GM20431 (cell line): Measurements from ENCODE around the gene TUT1.
"Not testable (repeated sequence)": the region's sequence is repeated elsewhere in the genome, so short reads cannot be mapped to it uniquely, and the experiment has no call there.

ENCODE experiments used
- in situ Hi-C: fragments of 300-500 bp; cut with MseI, MboI; formaldehyde crosslinking; loops from one replicate; pipeline ENCODE4 v1.15.0; 2020; ENCODE audit warnings: low sequenced_read_pairs; ENCODE audit not compliant: unreplicated experiment

Gene TUT1

GRCh38 chr11:62580959-62581715 is 10.2 kb downstream of the TUT1 start:
- in situ Hi-C loops: no loop called here

GRCh38 chr11:62579252-62579651 is 12.1 kb downstream of the TUT1 start:
- in situ Hi-C loops: no loop called here

GRCh38 chr11:62578541-62578940 is 12.8 kb downstream of the TUT1 start:
- in situ Hi-C loops: no loop called here

GRCh38 chr11:62577046-62577714 is 14.1 kb downstream of the TUT1 start:
- in situ Hi-C loops: no loop called here

- in situ Hi-C loops: no loop called here
Measured at GRCh38 chr11:62575837-62576236, 15.5 kb downstream of the TUT1 start.

- in situ Hi-C loops: no loop called here
Measured at GRCh38 chr11:62575156-62575555, 16.2 kb downstream of the TUT1 start.

- in situ Hi-C loops: no loop called here
Measured at GRCh38 chr11:62574363-62575071, 16.8 kb downstream of the TUT1 start.

GRCh38 chr11:62573592-62574362 is 17.5 kb downstream of the TUT1 start, which contains the start of gene EEF1G:
Gene EEF1G, minus strand, starts transcription at chr11:62573891. Its CDS starts 49 bp downstream, at chr11:62573842.
- in situ Hi-C loops: no loop called here

GRCh38 chr11:62573006-62573591 is 18.2 kb downstream of the TUT1 start:
- in situ Hi-C loops: no loop called here

- in situ Hi-C loops: no loop called here
Measured at GRCh38 chr11:62572431-62572830, 18.9 kb downstream of the TUT1 start.

GRCh38 chr11:62571493-62571892 is 19.8 kb downstream of the TUT1 start:
- in situ Hi-C loops: not testable (repeated sequence)

GRCh38 chr11:62570903-62571302 is 20.4 kb downstream of the TUT1 start:
- in situ Hi-C loops: not testable (repeated sequence)

- in situ Hi-C loops: no loop called here
Measured at GRCh38 chr11:62569611-62570010, 21.7 kb downstream of the TUT1 start.

- in situ Hi-C loops: no loop called here
Measured at GRCh38 chr11:62567018-62567633, 24.2 kb downstream of the TUT1 start.

- in situ Hi-C loops: no loop called here
Measured at GRCh38 chr11:62566247-62566646, 25.1 kb downstream of the TUT1 start.

GRCh38 chr11:62565100-62565802 is 26.1 kb downstream of the TUT1 start:
- in situ Hi-C loops: no loop called here

GRCh38 chr11:62561677-62562230 is 29.6 kb downstream of the TUT1 start:
- in situ Hi-C loops: not testable (repeated sequence)

- in situ Hi-C loops: no loop called here
Measured at GRCh38 chr11:62560566-62561103, 30.7 kb downstream of the TUT1 start.
